Neural progenitor cell (in vitro differentiated cells): ENCODE measurements around the gene WDR62.

ENCODE experiments used
- EZH2 ChIP-seq: fragments of 200-600 bp; sonication (generic); IDR thresholded peaks from 2 replicates; pipeline ENCODE4 v1.6.1; 2017; ENCODE audit warnings: antibody characterized with exemption, mild to moderate bottlenecking, moderate library complexity
- EZH2phosphoT487 ChIP-seq: fragments of 200-600 bp; sonication (generic); IDR thresholded peaks from 2 replicates; pipeline ENCODE4 v1.6.1; 2017; ENCODE audit warnings: antibody characterized with exemption

DNA sequence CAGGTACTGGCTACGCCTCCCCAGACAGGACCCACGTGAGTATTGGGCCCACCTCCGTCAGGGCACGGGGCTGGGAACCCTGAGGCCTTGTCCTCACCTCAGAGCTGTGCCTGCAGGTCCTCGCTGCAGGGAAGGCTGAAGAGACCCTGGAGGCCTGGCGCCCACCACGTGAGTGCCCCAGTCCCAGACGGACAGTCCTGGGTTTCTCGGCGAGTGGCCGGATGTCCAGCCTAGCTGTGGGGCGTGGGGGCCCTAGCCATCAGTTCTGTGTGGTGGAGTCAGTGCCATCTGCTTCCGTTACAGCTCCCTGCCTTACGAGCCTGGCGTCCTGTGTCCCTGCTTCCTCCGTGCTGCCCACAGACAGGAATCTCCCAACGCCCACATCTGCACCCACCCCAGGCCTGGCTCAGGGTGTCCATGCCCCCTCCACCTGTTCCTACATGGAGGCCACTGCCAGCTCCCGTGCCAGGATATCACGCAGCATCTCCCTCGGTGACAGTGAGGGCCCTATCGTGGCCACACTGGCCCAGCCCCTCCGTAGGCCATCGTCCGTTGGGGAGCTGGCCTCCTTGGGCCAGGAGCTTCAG lies 48.4 kb downstream of the WDR62 start:
- TF ChIP-seq EZH2 (no peak), EZH2phosphoT487 (no peak)
